HCT116 (cell line): Measurements from ENCODE around the gene UBE2D2. TPM values are rescaled to one million over a fixed set of nuclear protein-coding genes. Genes with fewer than 3 reads are reported as not detected.

ENCODE experiments used
- ATAC-seq: fragments of 200-7000 bp; cut with Tn5 transposase; 2 replicates; pipeline ENCODE4 v1.9.1; 2020; ENCODE audit warnings: mild to moderate bottlenecking, moderate library complexity
- BruUV-seq: library from RNA; stranded (reverse); fragments of 400-500 nt; replicated peaks from 2 replicates; lab custom pipeline; 2021; lab: Mats Ljungman, UMichigan
- CTCF ChIA-PET: fragments of 300-600 bp; sonication (Branson Sonifier 250); formaldehyde crosslinking; loops from one replicate; lab custom pipeline; 2021; ENCODE audit warnings: antibody characterized with exemption; lab: Charles Lee
- POLR2A ChIA-PET: fragments of 300-600, 350-600 bp; sonication (Branson Sonifier 250); formaldehyde crosslinking; loops from one replicate; lab custom pipeline; 2021; ENCODE audit warnings: antibody characterized with exemption; lab: Charles Lee
- RAD21 ChIA-PET, 2 experiments: fragments of 300-600 bp; sonication (Branson Sonifier 250); formaldehyde crosslinking; loops; one replicate each; lab custom pipeline; 2023; ENCODE audit warnings: low total read pairs in 2 of 2; ENCODE audit not compliant: uncharacterized antibody in 2 of 2, unreplicated experiment in 2 of 2, low non-redundant PET in 1 of 2; lab: Charles Lee
- DNase-seq: peaks from one replicate; pipeline ENCODE4 v3.0.0-alpha.2; 2010; ENCODE audit warnings: low read depth, low spot score
- H2AFZ ChIP-seq: fragments of 200-600 bp; shearing (Covaris generic), sonication (generic); 2 replicates; pipeline ENCODE4 v1.6.1; 2017; ENCODE audit warnings: low read depth, mixed run types, mixed read lengths, antibody characterized with exemption, low read length; ENCODE audit not compliant: poor library complexity, severe bottlenecking
- H3K27ac ChIP-seq: 2 replicates; pipeline ENCODE4 v1.5.1; 2012; ENCODE audit warnings: low read depth, low read length
- H3K27me3 ChIP-seq: fragments of 200-600 bp; sonication (generic); 2 replicates; pipeline ENCODE4 v1.6.1; 2016; ENCODE audit warnings: mixed run types, low read length, mixed read lengths; ENCODE audit not compliant: insufficient read depth
- H3K36me3 ChIP-seq, 2 experiments: fragments of 200-500 bp in 1 of 2; fragments of 200-600 bp in 1 of 2; sonication (Bioruptor generic) in 1 of 2; sonication (generic) in 1 of 2; 2 replicates each; pipeline versions ENCODE4 v1.5.1 to v1.6.1; 2014 to 2016; ENCODE audit warnings: low read length in 2 of 2, inconsistent platforms in 1 of 2, mixed read lengths in 1 of 2, mixed run types in 1 of 2; ENCODE audit not compliant: insufficient read depth in 2 of 2, control insufficient read depth in 1 of 2
- H3K4me1 ChIP-seq, 2 experiments: fragments of 200-600 bp in 1 of 2; sonication (generic) in 1 of 2; 2 replicates each; pipeline versions ENCODE4 v1.5.1 to v1.6.1; 2012 to 2017; ENCODE audit warnings: low read length in 2 of 2, inconsistent platforms in 1 of 2, mild to moderate bottlenecking in 1 of 2, mixed read lengths in 1 of 2, mixed run types in 1 of 2, moderate library complexity in 1 of 2; ENCODE audit not compliant: insufficient read depth in 2 of 2, control insufficient read depth in 1 of 2
- H3K4me2 ChIP-seq: fragments of 200-600 bp; sonication (generic); 2 replicates; pipeline ENCODE4 v1.6.1; 2017; ENCODE audit warnings: mixed run types, low read length, mixed read lengths
- H3K4me3 ChIP-seq, 2 experiments: fragments of 200-600 bp in 1 of 2; sonication (generic) in 1 of 2; replicated peaks in 1 of 2; 2 replicates each; pipeline ENCODE4 v1.5.1; 2011 to 2016; ENCODE audit warnings: low read length in 2 of 2, control low read depth in 1 of 2, low read depth in 1 of 2, mild to moderate bottlenecking in 1 of 2, mixed read lengths in 1 of 2, mixed run types in 1 of 2
- H3K79me2 ChIP-seq: fragments of 200-600 bp; sonication (generic); 2 replicates; pipeline ENCODE4 v1.6.1; 2017; ENCODE audit warnings: mild to moderate bottlenecking, mixed run types, low read length, moderate library complexity, mixed read lengths; ENCODE audit not compliant: insufficient read depth
- H3K9ac ChIP-seq: fragments of 200-600 bp; sonication (generic); 2 replicates; pipeline ENCODE4 v1.6.1; 2016; ENCODE audit warnings: low read length, mixed read lengths
- H3K9me2 ChIP-seq: fragments of 200-600 bp; sonication (generic), shearing (Covaris generic); 2 replicates; pipeline ENCODE4 v1.6.1; 2017; ENCODE audit warnings: mixed run types, mild to moderate bottlenecking, moderate library complexity; ENCODE audit not compliant: insufficient read depth
- H3K9me3 ChIP-seq, 2 experiments: fragments of 200-500 bp in 1 of 2; fragments of 200-600 bp in 1 of 2; sonication (Bioruptor generic) in 1 of 2; sonication (generic) in 1 of 2; 2 replicates each; pipeline ENCODE4 v1.6.1; 2014 to 2017; ENCODE audit warnings: low read length in 2 of 2, mixed read lengths in 2 of 2, inconsistent platforms in 1 of 2, low read depth in 1 of 2, mild to moderate bottlenecking in 1 of 2, mixed run types in 1 of 2, moderate library complexity in 1 of 2; ENCODE audit not compliant: control insufficient read depth in 1 of 2, insufficient read depth in 1 of 2
- H4K20me1 ChIP-seq: fragments of 200-600 bp; sonication (generic), shearing (Covaris generic); 2 replicates; pipeline ENCODE4 v1.6.1; 2017; ENCODE audit warnings: mixed run types, mild to moderate bottlenecking, moderate library complexity; ENCODE audit not compliant: insufficient read depth
- CBX3 ChIP-seq: IDR thresholded peaks from 2 replicates; pipeline ENCODE4 v1.6.1; 2012; ENCODE audit warnings: low read depth
- CEBPB ChIP-seq: IDR thresholded peaks from 2 replicates; pipeline ENCODE4 v1.6.1; 2012; ENCODE audit warnings: low read depth
- EGR1 ChIP-seq: IDR thresholded peaks from 2 replicates; pipeline ENCODE4 v1.6.1; 2012; ENCODE audit warnings: low read depth
- ELF1 ChIP-seq: IDR thresholded peaks from 2 replicates; pipeline ENCODE4 v1.6.1; 2012; ENCODE audit warnings: low read depth, borderline replicate concordance
- EZH2 ChIP-seq: fragments of 200-600 bp; sonication (generic); IDR thresholded peaks from 2 replicates; pipeline ENCODE4 v1.6.1; 2017; ENCODE audit warnings: antibody characterized with exemption, mixed run types
- POLR2AphosphoS5 ChIP-seq: IDR thresholded peaks from 2 replicates; pipeline ENCODE4 v1.6.1; 2011; ENCODE audit warnings: mild to moderate bottlenecking, low read depth, low read length, moderate library complexity
- SP1 ChIP-seq: IDR thresholded peaks from 2 replicates; pipeline ENCODE4 v1.6.1; 2012; ENCODE audit warnings: low read depth
- ZFX ChIP-seq: fragments of 450-650 bp; IDR thresholded peaks from 2 replicates; pipeline ENCODE4 v1.6.1; 2017
- ZNF274 ChIP-seq: fragments of 200-500 bp; sonication (Bioruptor generic); IDR thresholded peaks from 2 replicates; pipeline ENCODE4 v1.6.1; 2014; ENCODE audit warnings: mild to moderate bottlenecking, low read depth, low read length, inconsistent platforms
- intact Hi-C: fragments of 100-400 bp; cut with micrococcal nuclease; formaldehyde crosslinking; loops from 2 replicates; pipeline ENCODE4 v1.10.0; 2022
- total RNA-seq: library from RNA; stranded (reverse); gene quantifications from one replicate; pipeline ENCODE4 v1.2.1, GENCODE V29; 2021; ENCODE audit not compliant: unreplicated experiment
- TF ChIP-seq, protein P1 (sequence below): IDR thresholded peaks from 2 replicates; pipeline ENCODE4 v1.6.1; 2012
- TF ChIP-seq, protein P2 (sequence below), 3 experiments: fragments of 200-600 bp in 1 of 3; sonication (generic) in 1 of 3; IDR thresholded peaks in 2 of 3; conservative IDR thresholded peaks in 1 of 3; 2 replicates each; pipeline ENCODE4 v1.5.1; 2012 to 2017; ENCODE audit warnings: low read depth in 2 of 3, low read length in 2 of 3, antibody characterized with exemption in 1 of 3, borderline replicate concordance in 1 of 3, control low read depth in 1 of 3, mild to moderate bottlenecking in 1 of 3, mixed read lengths in 1 of 3, mixed run types in 1 of 3, moderate library complexity in 1 of 3; ENCODE audit not compliant: insufficient read depth in 1 of 3

The UBE2D2 gene
- total RNA-seq, 1 experiment from 2014 or later, result 140 TPM

DNA sequence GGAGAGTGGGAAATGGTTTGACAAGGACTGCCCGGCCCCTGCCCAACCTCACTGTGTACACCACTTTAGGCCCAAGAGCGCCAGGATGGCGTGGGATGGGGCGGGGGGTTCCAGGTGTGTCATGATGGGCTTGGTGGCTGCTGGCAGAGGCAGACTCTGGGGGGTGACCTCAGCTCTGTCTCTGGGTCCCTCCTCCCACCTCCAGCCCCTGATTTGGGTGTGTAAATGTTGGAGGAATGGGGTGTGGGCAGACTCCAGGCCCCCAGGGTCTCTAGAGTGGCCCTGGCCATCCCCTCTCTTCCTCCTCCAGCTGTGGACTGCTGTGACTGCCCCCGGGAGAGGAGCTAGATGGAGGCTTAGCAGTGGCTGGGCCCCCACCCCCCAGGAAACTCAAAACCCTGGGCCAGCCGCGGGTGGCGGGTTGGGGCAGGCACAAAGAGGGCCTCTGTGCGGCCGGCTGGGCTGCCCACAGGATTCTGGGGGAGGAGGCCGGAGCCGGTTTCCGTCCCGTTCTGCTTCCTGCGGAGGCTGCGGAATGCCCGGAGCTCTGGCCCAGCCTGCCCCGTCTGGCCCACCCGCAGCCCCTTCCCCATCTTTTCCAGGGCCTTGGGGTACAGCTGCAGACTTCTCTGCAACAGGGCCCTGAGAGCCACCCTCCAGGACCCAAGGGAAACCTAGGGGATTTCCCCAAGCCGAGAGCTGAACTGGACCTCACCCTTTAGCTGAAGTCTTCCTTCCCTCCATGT lies 110.1 kb downstream of the UBE2D2 start:
- no peaks in the 10 kb centered on the region for H3K27me3 ChIP-seq
- RAD21 ChIA-PET, result no interaction called here
- no peaks in the 10 kb centered on the region for H4K20me1 ChIP-seq
- POLR2A ChIA-PET, result no interaction called here
- no TSS peak for BruUV-seq
- CTCF ChIA-PET, result interaction anchor here (1.4 kb wide), 1 partner anchor 11 kb away, joined by 3 read pairs; no protein-coding TSS in a partner anchor
- no peak overlapping the region for H3K4me2 ChIP-seq
- H3K4me1 ChIP-seq, result peaks cover 25 to 40% of the 10 kb centered on the region in 2 experiments
- ATAC-seq (no peak), DNase-seq (no peak)
- no peak for TF ChIP-seq POLR2AphosphoS5
- TF ChIP-seq, protein P1, sequence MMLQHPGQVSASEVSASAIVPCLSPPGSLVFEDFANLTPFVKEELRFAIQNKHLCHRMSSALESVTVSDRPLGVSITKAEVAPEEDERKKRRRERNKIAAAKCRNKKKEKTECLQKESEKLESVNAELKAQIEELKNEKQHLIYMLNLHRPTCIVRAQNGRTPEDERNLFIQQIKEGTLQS, result no peak
- no peak for TF ChIP-seq CEBPB
- no peak for TF ChIP-seq EZH2
- TF ChIP-seq ZNF274, result no peak
- no peak for TF ChIP-seq ELF1
- TF ChIP-seq EGR1, result no peak
- TF ChIP-seq, protein P2, sequence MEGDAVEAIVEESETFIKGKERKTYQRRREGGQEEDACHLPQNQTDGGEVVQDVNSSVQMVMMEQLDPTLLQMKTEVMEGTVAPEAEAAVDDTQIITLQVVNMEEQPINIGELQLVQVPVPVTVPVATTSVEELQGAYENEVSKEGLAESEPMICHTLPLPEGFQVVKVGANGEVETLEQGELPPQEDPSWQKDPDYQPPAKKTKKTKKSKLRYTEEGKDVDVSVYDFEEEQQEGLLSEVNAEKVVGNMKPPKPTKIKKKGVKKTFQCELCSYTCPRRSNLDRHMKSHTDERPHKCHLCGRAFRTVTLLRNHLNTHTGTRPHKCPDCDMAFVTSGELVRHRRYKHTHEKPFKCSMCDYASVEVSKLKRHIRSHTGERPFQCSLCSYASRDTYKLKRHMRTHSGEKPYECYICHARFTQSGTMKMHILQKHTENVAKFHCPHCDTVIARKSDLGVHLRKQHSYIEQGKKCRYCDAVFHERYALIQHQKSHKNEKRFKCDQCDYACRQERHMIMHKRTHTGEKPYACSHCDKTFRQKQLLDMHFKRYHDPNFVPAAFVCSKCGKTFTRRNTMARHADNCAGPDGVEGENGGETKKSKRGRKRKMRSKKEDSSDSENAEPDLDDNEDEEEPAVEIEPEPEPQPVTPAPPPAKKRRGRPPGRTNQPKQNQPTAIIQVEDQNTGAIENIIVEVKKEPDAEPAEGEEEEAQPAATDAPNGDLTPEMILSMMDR (IDR thresholded peaks at IDR 0.05 in 2 of 3, conservative IDR thresholded peaks at IDR 0.05 in 1 of 3; ENCODE audit: borderline replicate concordance in 1 of 3, insufficient read depth in 1 of 3, low read depth in 2 of 3, low read length in 2 of 3), result no peak
- no peak for TF ChIP-seq SP1
- no peak for TF ChIP-seq ZFX
- no peak for TF ChIP-seq CBX3
- no peak overlapping the region for H3K4me3 ChIP-seq
- peaks cover 89% of the 10 kb centered on the region for H3K79me2 ChIP-seq
- intact Hi-C loops, result no loop called here
- peaks cover 0 to 4% of the 10 kb centered on the region in 2 experiments; a peak in 1 of 4 replicates for H3K36me3 ChIP-seq
- no peaks in the 10 kb centered on the region for H3K9me2 ChIP-seq
- H3K9me3 ChIP-seq, result no peaks in the 10 kb centered on the region
- H2AFZ ChIP-seq, result no peak overlapping the region
- no peak overlapping the region for H3K9ac ChIP-seq
- no peak overlapping the region for H3K27ac ChIP-seq
